Activated CD8-positive, alpha-beta memory T cell treated with anti-CD3 and anti-CD28 coated beads, Interleukin-2, amount 50 U/mL, for 1 hour (primary cell): ENCODE data around the gene MYO9A.
"Not testable (repeated sequence)": the region's sequence is repeated elsewhere in the genome, so short reads cannot be mapped to it uniquely, and the experiment has no call there.

Experiments used
- DNase-seq: peaks from one replicate; pipeline ENCODE4 v3.0.0-alpha.2; 2020; ENCODE audit errors: extremely low read depth

The MYO9A gene

GRCh38 chr15:72092691-72093090 is 25.3 kb downstream of the MYO9A start:
- DNase-seq = no peak

GRCh38 chr15:72092006-72092405 is 25.9 kb downstream of the MYO9A start:
- DNase-seq = no peak

GRCh38 chr15:72086920-72087648 is 30.9 kb downstream of the MYO9A start:
- DNase-seq = no peak

- DNase-seq = no peak
These were observed 31.8 kb downstream of the MYO9A start for GRCh38 chr15:72086010-72086697.

GRCh38 chr15:72082176-72082575 is 35.8 kb downstream of the MYO9A start:
- no peak for DNase-seq

GRCh38 chr15:72078887-72079286 is 39.1 kb downstream of the MYO9A start:
- no peak for DNase-seq

- DNase-seq = no peak
These were observed 40.0 kb downstream of the MYO9A start for GRCh38 chr15:72077950-72078349.

- no peak for DNase-seq
These were observed 43.5 kb downstream of the MYO9A start for GRCh38 chr15:72074335-72075060.

- not testable (repeated sequence) for DNase-seq
These were observed 46.5 kb downstream of the MYO9A start for GRCh38 chr15:72071448-72071825.

GRCh38 chr15:72070817-72071447 is 47.0 kb downstream of the MYO9A start:
- DNase-seq = no peak

- DNase-seq = no peak
These were observed 49.1 kb downstream of the MYO9A start for GRCh38 chr15:72068856-72069255.

- DNase-seq = no peak
These were observed 52.1 kb downstream of the MYO9A start for GRCh38 chr15:72065801-72066200.

- no peak for DNase-seq
These were observed 54.8 kb downstream of the MYO9A start for GRCh38 chr15:72063186-72063585.

- DNase-seq = no peak
These were observed 55.6 kb downstream of the MYO9A start for GRCh38 chr15:72062319-72062718.

- no peak for DNase-seq
These were observed 57.2 kb downstream of the MYO9A start for GRCh38 chr15:72060687-72061250.

- no peak for DNase-seq
These were observed 59.4 kb downstream of the MYO9A start for GRCh38 chr15:72058585-72058984.

- DNase-seq = no peak
These were observed 60.3 kb downstream of the MYO9A start for GRCh38 chr15:72057548-72058091.

GRCh38 chr15:72056217-72056616 is 61.7 kb downstream of the MYO9A start:
- DNase-seq = not testable (repeated sequence)

- not testable (repeated sequence) for DNase-seq
These were observed 64.7 kb downstream of the MYO9A start for GRCh38 chr15:72053297-72053696.

- DNase-seq = no peak
These were observed 67.2 kb downstream of the MYO9A start for GRCh38 chr15:72050700-72051099.

- no peak for DNase-seq
These were observed 70.9 kb downstream of the MYO9A start for GRCh38 chr15:72047020-72047419.

- DNase-seq = no peak
These were observed 73.0 kb downstream of the MYO9A start for GRCh38 chr15:72044956-72045355.
